ENCODE results near the gene USP5.
"Not testable (repeated sequence)": the region's sequence is repeated elsewhere in the genome, so short reads cannot be mapped to it uniquely, and the experiment has no call there.

DNA sequence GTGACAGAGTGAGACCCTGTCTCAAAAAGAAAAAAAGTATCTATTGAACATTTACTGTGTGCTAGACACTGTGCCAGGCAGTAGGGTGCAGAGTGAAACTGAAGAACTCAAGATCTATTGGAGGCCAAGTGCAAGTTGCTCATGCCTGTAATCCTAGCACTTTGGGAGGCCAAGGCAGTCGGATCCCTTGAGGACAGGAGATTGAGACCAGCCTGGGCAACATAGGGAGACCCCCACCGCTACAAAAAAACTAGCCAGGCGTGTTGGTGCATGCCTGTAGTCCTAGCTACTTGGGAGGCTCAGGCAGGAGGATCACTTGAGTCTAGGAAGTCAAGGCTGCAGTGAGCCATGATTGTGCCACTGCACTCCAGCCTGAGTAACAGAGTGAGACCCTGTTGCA, 40.7 kb downstream of the USP5 start:
- TF ChIP-seq, protein P1, sequence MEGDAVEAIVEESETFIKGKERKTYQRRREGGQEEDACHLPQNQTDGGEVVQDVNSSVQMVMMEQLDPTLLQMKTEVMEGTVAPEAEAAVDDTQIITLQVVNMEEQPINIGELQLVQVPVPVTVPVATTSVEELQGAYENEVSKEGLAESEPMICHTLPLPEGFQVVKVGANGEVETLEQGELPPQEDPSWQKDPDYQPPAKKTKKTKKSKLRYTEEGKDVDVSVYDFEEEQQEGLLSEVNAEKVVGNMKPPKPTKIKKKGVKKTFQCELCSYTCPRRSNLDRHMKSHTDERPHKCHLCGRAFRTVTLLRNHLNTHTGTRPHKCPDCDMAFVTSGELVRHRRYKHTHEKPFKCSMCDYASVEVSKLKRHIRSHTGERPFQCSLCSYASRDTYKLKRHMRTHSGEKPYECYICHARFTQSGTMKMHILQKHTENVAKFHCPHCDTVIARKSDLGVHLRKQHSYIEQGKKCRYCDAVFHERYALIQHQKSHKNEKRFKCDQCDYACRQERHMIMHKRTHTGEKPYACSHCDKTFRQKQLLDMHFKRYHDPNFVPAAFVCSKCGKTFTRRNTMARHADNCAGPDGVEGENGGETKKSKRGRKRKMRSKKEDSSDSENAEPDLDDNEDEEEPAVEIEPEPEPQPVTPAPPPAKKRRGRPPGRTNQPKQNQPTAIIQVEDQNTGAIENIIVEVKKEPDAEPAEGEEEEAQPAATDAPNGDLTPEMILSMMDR (optimal IDR thresholded peaks at IDR 0.05 in 1 of 3, IDR thresholded peaks at IDR 0.05 in 1 of 3, conservative IDR thresholded peaks at IDR 0.05 in 1 of 3; ENCODE audit: extremely low read depth in 1 of 3, insufficient read depth in 2 of 3, low read length in 3 of 3): not testable (repeated sequence)
- not testable (repeated sequence) for TF ChIP-seq EZH2 (IDR thresholded peaks at IDR 0.05; ENCODE audit: low read length)
